Spleen (tissue), 11 donors: ENCODE measurements around the gene CYBA. TPM values are rescaled to one million over a fixed set of nuclear protein-coding genes. Genes with fewer than 3 reads are reported as not detected.

Source experiments
- DNase-seq: peaks from one replicate; pipeline ENCODE4 v3.0.0-alpha.2; 2020
- H3K27ac ChIP-seq, 8 donors: fragments of 200-600 bp; sonication (generic) in 7 of 8; 1 replicate in 4 of 8; 2 replicates in 4 of 8; pipeline versions ENCODE4 v1.5.0 to v1.8.0; 2016 to 2021; ENCODE audit warnings: inconsistent platforms in 4 of 8, mild to moderate bottlenecking in 4 of 8, moderate library complexity in 1 of 8
- H3K27me3 ChIP-seq, 7 donors: fragments of 200-600 bp; sonication (generic) in 6 of 7; replicated peaks in 1 of 7; 1 replicate in 4 of 7; 2 replicates in 3 of 7; pipeline versions ENCODE4 v1.5.0 to v1.8.0; 2016 to 2021; ENCODE audit warnings: inconsistent platforms in 3 of 7, mild to moderate bottlenecking in 1 of 7
- H3K36me3 ChIP-seq, 6 donors: fragments of 200-600 bp; sonication (generic) in 5 of 6; 1 replicate in 4 of 6; 2 replicates in 2 of 6; pipeline versions ENCODE4 v1.5.0 to v1.8.0; 2016 to 2021; ENCODE audit warnings: inconsistent platforms in 2 of 6
- H3K4me1 ChIP-seq, 6 donors: fragments of 200-600 bp; sonication (generic) in 5 of 6; 1 replicate in 3 of 6; 2 replicates in 3 of 6; pipeline versions ENCODE4 v1.5.0 to v1.8.0; 2016 to 2021; ENCODE audit warnings: inconsistent platforms in 3 of 6
- H3K4me3 ChIP-seq, 8 donors: fragments of 200-600 bp; sonication (generic) in 7 of 8; 1 replicate in 4 of 8; 2 replicates in 4 of 8; pipeline versions ENCODE4 v1.5.0 to v1.8.0; 2016 to 2021; ENCODE audit warnings: inconsistent platforms in 4 of 8, mild to moderate bottlenecking in 4 of 8, moderate library complexity in 2 of 8
- H3K9me3 ChIP-seq, 8 donors: fragments of 200-600 bp; sonication (generic) in 7 of 8; 1 replicate in 4 of 8; 2 replicates in 4 of 8; pipeline versions ENCODE4 v1.5.0 to v1.8.0; 2016 to 2021; ENCODE audit warnings: inconsistent platforms in 4 of 8
- CTCF ChIP-seq, 11 experiments: fragments of 200-600 bp in 7 of 11; fragments of 450-650 bp in 4 of 11; sonication (generic) in 4 of 11; IDR thresholded peaks in 8 of 11; conservative IDR thresholded peaks in 3 of 11; 1 replicate in 7 of 11; 2 replicates in 4 of 11; pipeline versions ENCODE4 v1.4.0 to v1.8.0; 2016 to 2021; ENCODE audit warnings: antibody characterized with exemption in 11 of 11, inconsistent platforms in 4 of 11, mild to moderate bottlenecking in 1 of 11
- POLR2A ChIP-seq, 3 donors: fragments of 450-650 bp; IDR thresholded peaks; one replicate each; pipeline ENCODE4 v1.5.1; 2017; ENCODE audit warnings: antibody characterized with exemption in 3 of 3, mild to moderate bottlenecking in 1 of 3
- POLR2AphosphoS5 ChIP-seq, 3 donors: sonication (generic); formaldehyde crosslinking; IDR thresholded peaks; one replicate each; pipeline ENCODE4 v1.5.1; 2017; ENCODE audit warnings: antibody characterized with exemption in 3 of 3
- WGBS, 5 donors: extraction: QIAGEN DNeasy Blood & Tissue Kit in 3 of 5; methylation state at CpG; one replicate each; pipeline versions ENCODE4 v1.1.5 to v1.1.7; 2013 to 2018; 5-methylcytosine and 5-hydroxymethylcytosine counted together
- intact Hi-C: fragments of 100-400 bp; cut with DNase I; formaldehyde crosslinking; loops from one replicate; pipeline ENCODE4 v1.15.0; 2023; ENCODE audit warnings: low total_unique reads
- polyA plus RNA-seq, 3 donors: library from polyadenylated mRNA; stranded (reverse); fragments of 200-250 nt; gene quantifications; one replicate each; pipeline ENCODE4 v1.2.1, GENCODE V29; 2013
- total RNA-seq, 7 donors: library from RNA; depleted of rRNA in 3 of 7; stranded (reverse); fragments of >200 nt in 3 of 7; fragmentation: NEBNext Ultra II Directional in 4 of 7; extraction: Animal tissue kit (Norgen Biotek cat#: 25700) in 4 of 7; gene quantifications; one replicate each; pipeline versions ENCODE4 v1.1.0 to v1.2.1, GENCODE V29; 2016 to 2021
- donor health status: healthy with polysubstance abuse.
- donor health status: DM: no; HTN: no; CAD: no; lungs with moderate emphysema.
- donor health status: DM: no; HTN: no; CAD: no.
- donor health status: Bipolar disorder and iron deficiency.
- donor health status: healthy.
- donor health status: DM: no; HTN: no; CAD: no.
- donor health status: DM: yes; HTN: yes; CAD: no.

The CYBA gene
- total and polyA plus RNA-seq, 10 donors: 557 to 925 (median 644) TPM

GRCh38 chr16:88653101-88653500 lies 2.2 kb upstream of the CYBA start:
- H3K27ac ChIP-seq: peak overlapping the region in 5 of 8 donors; percentile 95 to 99 (median 97)
- H3K4me1 ChIP-seq: peaks cover 22 to 53% (median 41%) of the 10 kb centered on the region in 6 donors
- peaks cover 0 to 76% (median 35%) of the 10 kb centered on the region in 6 donors for H3K36me3 ChIP-seq
- TF ChIP-seq POLR2AphosphoS5 (IDR thresholded peaks at IDR 0.05) (no peak), CTCF (IDR thresholded peaks at IDR 0.05 in 8 of 11, conservative IDR thresholded peaks at IDR 0.05 in 3 of 11) (no peak), POLR2A (IDR thresholded peaks at IDR 0.05) (no peak)
- H3K9me3 ChIP-seq: no peaks in the 10 kb centered on the region
- no peak overlapping the region for H3K4me3 ChIP-seq
- no peaks in the 10 kb centered on the region for H3K27me3 ChIP-seq
- 90 to 94% (median 91%) methylated on average over 8 to 13 of the region's 13 CpGs for WGBS, 5 donors
- intact Hi-C loops: loop anchor here (10.0 kb wide), 1 partner anchor 52 kb away; the partner anchor contains the start of genes CTU2 and RNF166
- no peak for DNase-seq

- intact Hi-C loops: loop anchor here (10.0 kb wide), 1 partner anchor 52 kb away; the partner anchor contains the start of genes CTU2 and RNF166
- 85 to 94% (median 93%) methylated on average over 3 to 8 of the region's 8 CpGs for WGBS, 5 donors
- no peak for TF ChIP-seq CTCF (IDR thresholded peaks at IDR 0.05 in 8 of 11, conservative IDR thresholded peaks at IDR 0.05 in 3 of 11)
- Histone ChIP-seq H3K9me3 (no peaks in the 10 kb centered on the region), H3K4me3 (no peak overlapping the region), H3K36me3 (peaks cover 0 to 76% (median 35%) of the 10 kb centered on the region in 6 donors), H3K27me3 (no peaks in the 10 kb centered on the region), H3K27ac (peak overlapping the region in 5 of 8 donors; percentile 95 to 99 (median 97)), H3K4me1 (peaks cover 26 to 57% (median 45%) of the 10 kb centered on the region in 6 donors)
- DNase-seq: peak; percentile 83
Measured at GRCh38 chr16:88652762-88653063, 1.9 kb upstream of the CYBA start.

DNA sequence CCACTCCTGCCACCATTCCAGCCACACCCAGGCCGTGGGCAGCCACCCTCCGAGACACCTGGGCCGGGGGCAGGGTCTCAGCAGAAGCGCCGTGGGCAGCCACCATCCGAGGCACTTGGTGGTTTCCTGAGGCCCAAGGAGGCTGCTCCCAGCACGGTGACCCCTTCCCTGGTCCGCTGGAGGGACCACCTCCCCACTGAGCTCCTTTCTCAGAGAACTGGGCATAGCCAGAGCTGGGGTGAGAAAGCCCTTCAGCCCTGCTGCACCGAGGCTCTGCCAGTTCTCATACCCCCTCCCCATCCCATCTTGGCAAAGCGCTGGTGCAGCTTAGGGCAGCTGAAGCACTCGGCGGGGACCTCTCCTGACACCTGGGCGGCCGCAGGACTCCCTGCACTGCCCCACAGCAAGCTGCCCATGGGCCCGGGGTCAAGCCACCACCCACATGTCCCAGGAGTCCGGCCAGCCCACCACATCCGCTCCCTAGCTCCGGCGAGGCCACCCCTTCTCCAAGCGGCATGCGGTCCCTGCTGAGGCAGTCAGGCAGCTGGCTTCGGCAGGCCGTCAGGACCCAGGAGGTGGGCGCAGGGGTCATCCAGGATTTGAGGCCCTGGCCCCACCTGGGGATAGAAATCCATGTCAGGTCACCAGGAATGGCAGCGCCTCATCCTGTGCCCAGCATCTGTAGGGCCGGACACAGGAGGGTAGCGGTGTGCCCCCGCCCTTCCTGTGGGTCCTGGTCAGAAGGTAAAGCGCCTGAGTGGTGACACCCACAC lies 1.3 kb upstream of the CYBA start:
- Histone ChIP-seq H3K27ac (peak overlapping the region; percentile 85 to 99 (median 96)), H3K36me3 (peaks cover 0 to 76% (median 35%) of the 10 kb centered on the region in 6 donors), H3K4me1 (peaks cover 30 to 62% (median 50%) of the 10 kb centered on the region in 6 donors), H3K27me3 (no peaks in the 10 kb centered on the region), H3K9me3 (no peaks in the 10 kb centered on the region), H3K4me3 (peak overlapping the region in 5 of 8 donors; percentile 82 to 97 (median 90))
- TF ChIP-seq POLR2AphosphoS5 (IDR thresholded peaks at IDR 0.05) (no peak), CTCF (IDR thresholded peaks at IDR 0.05 in 8 of 11, conservative IDR thresholded peaks at IDR 0.05 in 3 of 11) (no peak), POLR2A (IDR thresholded peaks at IDR 0.05) (no peak)
- WGBS, 5 donors: 65 to 80% (median 76%) methylated on average over 21 to 29 of the region's 29 CpGs
- DNase-seq: peak; percentile 89
- intact Hi-C loops: loop anchor here (10.0 kb wide), 1 partner anchor 53 kb away; the partner anchor contains the start of genes CTU2 and RNF166
